Endothelial cell of umbilical vein (primary cell): ENCODE results near the gene ZP4. TPM values are rescaled to one million over a fixed set of nuclear protein-coding genes. Genes with fewer than 3 reads are reported as not detected.

Experiments used
- BruUV-seq: library from RNA; stranded (reverse); fragments of 400-500 nt; replicated peaks from 2 replicates; lab custom pipeline; 2021; lab: Mats Ljungman, UMichigan
- CTCF ChIA-PET: fragments of 300-600, 350-600 bp; sonication (Branson Sonifier 250); formaldehyde crosslinking; loops from one replicate; lab custom pipeline; 2021; ENCODE audit warnings: antibody characterized with exemption, inconsistent platforms; lab: Charles Lee
- POLR2A ChIA-PET: fragments of 300-600, 350-600 bp; sonication (Branson Sonifier 250); formaldehyde crosslinking; loops from one replicate; lab custom pipeline; 2021; ENCODE audit warnings: antibody characterized with exemption, inconsistent platforms; lab: Charles Lee
- DNase-seq: peaks from one replicate; pipeline ENCODE4 v3.0.0-alpha.2; 2011; ENCODE audit warnings: low read depth, low spot score
- FAIRE-seq: peaks from 2 replicates; lab custom pipeline; 2011; peaks lifted over from hg19 to GRCh38; lab: Jason Lieb, UNC
- H2AFZ ChIP-seq: 2 replicates; pipeline ENCODE4 v1.6.0; 2012; ENCODE audit warnings: low read depth, low read length, control low read depth, inconsistent platforms
- H3K27ac ChIP-seq: 2 replicates; pipeline ENCODE4 v1.5.1; 2011; ENCODE audit warnings: low read depth, mild to moderate bottlenecking, control low read depth, low read length, moderate library complexity; ENCODE audit not compliant: insufficient read depth
- H3K27me3 ChIP-seq, 2 experiments: 2 replicates each; pipeline versions ENCODE4 v1.6.0 to v1.6.1; 2011; ENCODE audit warnings: low read length in 2 of 2, mixed read lengths in 1 of 2; ENCODE audit not compliant: control insufficient read depth in 2 of 2, insufficient read depth in 2 of 2
- H3K36me3 ChIP-seq, 2 experiments: 2 replicates in 1 of 2; 3 replicates in 1 of 2; pipeline ENCODE4 v1.5.1; 2011; ENCODE audit warnings: low read length in 2 of 2, mild to moderate bottlenecking in 1 of 2, moderate library complexity in 1 of 2; ENCODE audit not compliant: control insufficient read depth in 2 of 2, insufficient read depth in 2 of 2; ENCODE audit errors: extremely low read depth in 1 of 2
- H3K4me1 ChIP-seq: 3 replicates; pipeline ENCODE4 v1.5.1; 2011; ENCODE audit warnings: mild to moderate bottlenecking, low read length; ENCODE audit not compliant: control insufficient read depth, insufficient read depth; ENCODE audit errors: extremely low read depth
- H3K4me2 ChIP-seq: 2 replicates; pipeline ENCODE4 v1.6.1; 2011; ENCODE audit warnings: low read length, control low read depth, mixed read lengths; ENCODE audit not compliant: insufficient read depth
- H3K4me3 ChIP-seq, 3 experiments: fragments of 200-600 bp in 1 of 3; sonication (generic), shearing (Covaris generic) in 1 of 3; replicated peaks in 1 of 3; 2 replicates each; pipeline ENCODE4 v1.5.1; 2011 to 2016; ENCODE audit warnings: control low read depth in 3 of 3, low read length in 3 of 3, mild to moderate bottlenecking in 2 of 3, inconsistent platforms in 1 of 3, low read depth in 1 of 3, moderate library complexity in 1 of 3; ENCODE audit not compliant: insufficient read depth in 1 of 3
- H3K79me2 ChIP-seq: 2 replicates; pipeline ENCODE4 v1.6.0; 2012; ENCODE audit warnings: low read length, inconsistent platforms; ENCODE audit not compliant: control insufficient read depth, insufficient read depth
- H3K9ac ChIP-seq: replicated peaks from 2 replicates; pipeline ENCODE3; 2011; ENCODE audit warnings: low read length, control low read depth; ENCODE audit not compliant: insufficient read depth; ENCODE audit errors: extremely low read depth
- H3K9me1 ChIP-seq: replicated peaks from 3 replicates; pipeline ENCODE4 v1.6.0; 2011; ENCODE audit warnings: mild to moderate bottlenecking, low read length; ENCODE audit not compliant: control insufficient read depth, insufficient read depth; ENCODE audit errors: extremely low read depth
- H3K9me3 ChIP-seq: replicated peaks from 2 replicates; pipeline ENCODE4 v1.5.1; 2012; ENCODE audit warnings: low read length, inconsistent platforms; ENCODE audit not compliant: control insufficient read depth, insufficient read depth
- H4K20me1 ChIP-seq: replicated peaks from 2 replicates; pipeline ENCODE3; 2011; ENCODE audit warnings: mild to moderate bottlenecking, low read length; ENCODE audit not compliant: control insufficient read depth, insufficient read depth; ENCODE audit errors: extremely low read depth
- CTCF ChIP-seq, 2 donors: IDR thresholded peaks; 1 replicate in 1 of 2; 2 replicates in 1 of 2; pipeline ENCODE4 v1.5.1; 2011; ENCODE audit warnings: low read length in 2 of 2, mild to moderate bottlenecking in 2 of 2, moderate library complexity in 2 of 2, control low read depth in 1 of 2, inconsistent platforms in 1 of 2, low read depth in 1 of 2; ENCODE audit not compliant: insufficient read depth in 1 of 2; ENCODE audit errors: extremely low read depth in 1 of 2
- EZH2 ChIP-seq: IDR thresholded peaks from 2 replicates; pipeline ENCODE4 v1.6.1; 2012; ENCODE audit warnings: borderline replicate concordance, low read depth, mild to moderate bottlenecking, moderate library complexity, low read length, inconsistent platforms; ENCODE audit not compliant: severe bottlenecking
- FOS ChIP-seq: IDR thresholded peaks from 2 replicates; pipeline ENCODE4 v1.6.1; 2011; ENCODE audit warnings: mild to moderate bottlenecking, low read length, moderate library complexity, borderline replicate concordance; ENCODE audit not compliant: insufficient read depth
- GATA2 ChIP-seq: IDR thresholded peaks from 2 replicates; pipeline ENCODE4 v1.7.0; 2011; ENCODE audit warnings: low read depth, mild to moderate bottlenecking, moderate library complexity, mixed read lengths, low read length; ENCODE audit not compliant: insufficient read length, insufficient read depth
- JUN ChIP-seq: IDR thresholded peaks from 2 replicates; pipeline ENCODE4 v1.6.1; 2011; ENCODE audit warnings: borderline replicate concordance, low read depth; ENCODE audit not compliant: insufficient read length, insufficient read depth
- MAX ChIP-seq: IDR thresholded peaks from 2 replicates; pipeline ENCODE4 v1.6.1; 2011; ENCODE audit not compliant: insufficient read depth, insufficient read length
- MYC ChIP-seq: IDR thresholded peaks from one replicate; pipeline ENCODE4 v1.6.1; 2011; ENCODE audit warnings: mild to moderate bottlenecking, low read depth, low read length
- POLR2A ChIP-seq: IDR thresholded peaks from 2 replicates; pipeline ENCODE4 v1.6.1; 2012; ENCODE audit warnings: low read depth, mild to moderate bottlenecking, control low read depth, low read length
- POLR2AphosphoS5 ChIP-seq: IDR thresholded peaks from 2 replicates; pipeline ENCODE4 v1.6.1; 2012; ENCODE audit warnings: low read depth, mild to moderate bottlenecking, control low read depth, low read length, moderate library complexity; ENCODE audit not compliant: insufficient read depth
- dilution Hi-C: fragments of 300-500 bp; cut with MboI; formaldehyde crosslinking; loops from one replicate; pipeline ENCODE4 v1.15.0; 2019; ENCODE audit warnings: low sequenced_read_pairs; ENCODE audit not compliant: extremely low pct_ligation_motif_present
- intact Hi-C: fragments of 100-400 bp; cut with micrococcal nuclease; formaldehyde crosslinking; loops from one replicate; pipeline ENCODE4 v1.10.0; 2022
- polyA plus RNA-seq, 4 experiments: library from polyadenylated mRNA; depleted of rRNA in 3 of 4; stranded (reverse) in 3 of 4; unstranded in 1 of 4; fragments of >200 nt; gene quantifications; 2 replicates each; pipeline versions ENCODE4 v1.2.1 to v1.2.3, GENCODE V29; 2011 to 2012; ENCODE audit warnings: missing spikeins in 1 of 4
- total RNA-seq: library from RNA; stranded (reverse); gene quantifications from 2 replicates; pipeline ENCODE4 v1.2.3, GENCODE V29; 2021

ZP4 gene
- total and polyA plus RNA-seq, 2 donors (not counting 3 experiments of a cell fraction or from before 2014, with no cell fraction given), result not detected

- BruUV-seq, result no TSS peak
- dilution Hi-C loops, result no loop called here
- intact Hi-C loops, result no loop called here
- ChIA-PET POLR2A (no interaction called here), CTCF (no interaction called here)
- Histone ChIP-seq H3K27ac (no peak overlapping the region), H4K20me1 (no peaks in the 10 kb centered on the region), H3K36me3 (no peaks in the 10 kb centered on the region), H3K9me3 (peaks cover 7% of the 10 kb centered on the region), H3K4me2 (no peak overlapping the region), H2AFZ (no peak overlapping the region), H3K9ac (no peak overlapping the region), H3K4me1 (no peaks in the 10 kb centered on the region), H3K79me2 (no peaks in the 10 kb centered on the region), H3K27me3 (no peaks in the 10 kb centered on the region), H3K9me1 (no peaks in the 10 kb centered on the region), H3K4me3 (no peak overlapping the region)
- DNase-seq (no peak), FAIRE-seq (no peak)
- no peak for TF ChIP-seq GATA2
- TF ChIP-seq CTCF (IDR thresholded peaks at IDR 0.05; ENCODE audit: extremely low read depth in 1 of 2, insufficient read depth in 1 of 2, low read depth in 1 of 2, low read length in 2 of 2), result no peak
- TF ChIP-seq MAX, result no peak
- TF ChIP-seq MYC, result no peak
- no peak for TF ChIP-seq POLR2A
- TF ChIP-seq FOS, result no peak
- TF ChIP-seq EZH2, result no peak
- TF ChIP-seq JUN, result no peak
- no peak for TF ChIP-seq POLR2AphosphoS5
Measured at GRCh38 chr1:237911911-237912310, 21.2 kb upstream of the ZP4 start.
